ENCODE measurements around the gene CAV2. TPM values are rescaled to one million over a fixed set of nuclear protein-coding genes. Genes with fewer than 3 reads are reported as not detected.

The CAV2 gene
- total RNA-seq, 4 donors from 2014 or later, result 86.4 to 172 (median 132) TPM

DNA sequence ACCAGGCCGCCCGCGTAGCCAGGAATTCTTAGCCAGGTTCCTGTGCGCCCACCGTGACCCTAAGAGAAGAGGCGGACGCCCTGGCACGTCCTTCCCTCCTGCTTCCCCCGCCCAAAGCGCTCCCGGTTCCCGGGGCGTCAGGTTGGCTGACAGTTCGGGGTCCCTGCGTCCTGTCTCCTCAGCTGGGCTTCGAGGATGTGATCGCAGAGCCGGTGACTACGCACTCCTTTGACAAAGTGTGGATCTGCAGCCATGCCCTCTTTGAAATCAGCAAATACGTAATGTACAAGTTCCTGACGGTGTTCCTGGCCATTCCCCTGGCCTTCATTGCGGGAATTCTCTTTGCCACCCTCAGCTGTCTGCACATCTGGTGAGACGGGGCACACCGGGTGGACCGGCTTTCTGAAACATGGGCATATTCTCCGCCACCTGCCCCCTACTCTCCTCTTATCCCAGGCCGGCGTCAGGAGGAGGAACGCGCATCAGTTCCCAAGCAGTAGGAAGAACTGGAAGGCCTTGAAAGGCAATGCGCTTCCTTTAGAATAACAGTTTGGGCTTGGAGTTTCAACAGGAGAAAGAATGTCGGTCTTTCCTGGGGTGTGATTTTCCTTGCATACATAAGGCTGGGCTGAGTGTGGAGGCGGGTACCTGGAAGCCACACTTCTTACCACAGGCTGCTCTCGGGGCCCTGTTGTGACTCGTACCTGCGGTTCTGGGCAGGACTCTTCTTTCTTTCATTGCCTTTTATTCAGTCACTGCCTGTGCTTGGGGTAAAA, 728 bp downstream of the CAV2 start:
- no peaks in the 10 kb centered on the region for H3K9me3 ChIP-seq
- H3K4me1 ChIP-seq, result peaks cover 0 to 28% (median 0%) of the 10 kb centered on the region in 4 donors
- peak in 1 of 2 donors; percentile 28 for DNase-seq (ENCODE audit: low spot score in 2 of 2)
- peak overlapping the region; percentile 72 to 97 (median 80) for H3K4me3 ChIP-seq
- TF ChIP-seq, protein P1, sequence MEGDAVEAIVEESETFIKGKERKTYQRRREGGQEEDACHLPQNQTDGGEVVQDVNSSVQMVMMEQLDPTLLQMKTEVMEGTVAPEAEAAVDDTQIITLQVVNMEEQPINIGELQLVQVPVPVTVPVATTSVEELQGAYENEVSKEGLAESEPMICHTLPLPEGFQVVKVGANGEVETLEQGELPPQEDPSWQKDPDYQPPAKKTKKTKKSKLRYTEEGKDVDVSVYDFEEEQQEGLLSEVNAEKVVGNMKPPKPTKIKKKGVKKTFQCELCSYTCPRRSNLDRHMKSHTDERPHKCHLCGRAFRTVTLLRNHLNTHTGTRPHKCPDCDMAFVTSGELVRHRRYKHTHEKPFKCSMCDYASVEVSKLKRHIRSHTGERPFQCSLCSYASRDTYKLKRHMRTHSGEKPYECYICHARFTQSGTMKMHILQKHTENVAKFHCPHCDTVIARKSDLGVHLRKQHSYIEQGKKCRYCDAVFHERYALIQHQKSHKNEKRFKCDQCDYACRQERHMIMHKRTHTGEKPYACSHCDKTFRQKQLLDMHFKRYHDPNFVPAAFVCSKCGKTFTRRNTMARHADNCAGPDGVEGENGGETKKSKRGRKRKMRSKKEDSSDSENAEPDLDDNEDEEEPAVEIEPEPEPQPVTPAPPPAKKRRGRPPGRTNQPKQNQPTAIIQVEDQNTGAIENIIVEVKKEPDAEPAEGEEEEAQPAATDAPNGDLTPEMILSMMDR (IDR thresholded peaks at IDR 0.05), result no peak
- peak in 1 of 2 donors; percentile 38 for TF ChIP-seq EP300 (IDR thresholded peaks at IDR 0.05)
- WGBS, 2 donors, result 12 to 15% methylated on average over 21 to 32 of the region's 36 CpGs
- H3K27me3 ChIP-seq, result no peaks in the 10 kb centered on the region
- H3K36me3 ChIP-seq, result no peaks in the 10 kb centered on the region
- peak overlapping the region; percentile 86 to 96 (median 93) for H3K27ac ChIP-seq

GRCh38 chr7:116501425-116502167, 2.1 kb downstream of the CAV2 start:
- H3K4me3 ChIP-seq, result peak overlapping the region in 3 of 4 donors; percentile 72 to 83 (median 78)
- H3K4me1 ChIP-seq, result peaks cover 0 to 36% (median 0%) of the 10 kb centered on the region in 4 donors
- no peaks in the 10 kb centered on the region for H3K9me3 ChIP-seq
- TF ChIP-seq POLR2A (IDR thresholded peaks at IDR 0.05) (no peak), EP300 (IDR thresholded peaks at IDR 0.05) (no peak)
- TF ChIP-seq, protein P1 (IDR thresholded peaks at IDR 0.05), result no peak
- H3K27me3 ChIP-seq, result no peaks in the 10 kb centered on the region
- peak overlapping the region; percentile 86 to 96 (median 93) for H3K27ac ChIP-seq
- peaks cover 0 to under 1% (median 0%) of the 10 kb centered on the region in 3 donors for H3K36me3 ChIP-seq
- no peak for DNase-seq (ENCODE audit: low spot score in 2 of 2)
- 73 to 76% methylated on average over 5 of the region's 5 CpGs for WGBS, 2 donors

DNA sequence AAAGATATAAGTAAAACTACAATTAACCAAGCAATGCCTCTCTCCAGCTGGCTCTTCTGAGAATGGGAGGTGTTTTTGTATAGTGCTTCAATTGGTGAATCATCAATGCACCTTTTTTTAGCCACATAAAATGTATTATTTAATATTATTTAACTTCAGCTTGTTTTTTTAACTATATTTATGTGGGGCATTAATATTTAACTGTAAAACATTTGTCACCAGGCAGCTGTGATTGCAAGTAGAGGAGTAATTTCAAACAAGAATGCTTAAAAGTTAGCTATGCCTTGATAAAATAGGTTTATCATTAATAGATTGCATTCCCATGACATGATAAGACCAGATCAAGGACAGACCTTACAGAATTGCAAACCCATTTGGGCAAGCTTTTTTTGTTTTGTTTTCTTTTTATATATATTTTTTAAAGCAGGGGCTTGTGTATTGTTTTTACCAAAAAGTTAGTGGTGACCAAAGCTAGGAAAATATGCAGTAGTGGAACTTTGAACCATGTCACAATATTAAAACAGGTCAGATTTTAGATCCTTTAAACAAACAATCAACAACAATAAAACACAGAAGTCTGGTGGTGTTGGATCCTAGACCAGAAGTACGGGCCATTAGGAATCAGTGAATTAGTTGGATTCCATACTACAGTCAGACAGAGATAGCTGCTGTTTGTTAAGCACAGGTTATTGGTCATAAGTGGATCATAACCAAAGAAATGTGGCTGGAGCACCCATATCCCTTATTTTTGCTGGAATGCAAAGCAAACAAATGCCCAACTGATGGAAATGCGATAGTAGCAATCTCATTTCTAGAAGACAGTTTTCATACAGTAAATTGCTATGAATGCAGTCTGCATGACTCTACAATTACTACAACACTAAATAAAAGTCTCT, 2.9 kb downstream of the CAV2 start:
- TF ChIP-seq EP300 (IDR thresholded peaks at IDR 0.05), result no peak
- TF ChIP-seq, protein P1 (IDR thresholded peaks at IDR 0.05), result no peak
- TF ChIP-seq POLR2A (IDR thresholded peaks at IDR 0.05), result no peak
- peaks cover 0 to 9% (median 0%) of the 10 kb centered on the region in 3 donors for H3K36me3 ChIP-seq
- no peaks in the 10 kb centered on the region for H3K9me3 ChIP-seq
- peak overlapping the region in 3 of 4 donors; percentile 43 to 96 (median 90) for H3K27ac ChIP-seq
- 69 to 74% methylated on average over 2 of the region's 2 CpGs for WGBS, 2 donors
- peak overlapping the region in 1 of 4 donors; percentile 78 for H3K4me3 ChIP-seq
- peaks cover 0 to 39% (median 0%) of the 10 kb centered on the region in 4 donors for H3K4me1 ChIP-seq
- no peak for DNase-seq (ENCODE audit: low spot score in 2 of 2)
- H3K27me3 ChIP-seq, result no peaks in the 10 kb centered on the region

DNA sequence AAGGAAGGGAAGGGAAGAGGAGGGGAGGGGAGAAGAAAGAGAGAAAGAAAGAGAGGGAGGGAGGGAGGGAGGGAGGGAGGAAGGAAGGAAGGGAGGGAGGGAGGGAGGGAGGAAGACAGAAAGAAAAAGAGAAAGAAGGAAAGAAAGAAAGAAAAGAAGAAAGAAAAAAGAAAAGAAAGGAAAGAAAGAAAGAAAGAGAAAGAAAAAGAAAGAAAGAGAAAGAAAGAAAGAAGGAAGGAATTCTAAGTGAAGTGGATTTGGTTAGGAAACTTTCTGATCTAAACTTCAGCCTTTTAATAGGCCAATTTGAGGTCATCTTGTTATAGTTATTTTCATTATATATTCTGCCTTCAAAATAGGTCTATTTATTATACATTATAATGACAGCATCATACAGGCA, 4.3 kb downstream of the CAV2 start:
- no peak for TF ChIP-seq EP300 (IDR thresholded peaks at IDR 0.05)
- TF ChIP-seq, protein P1 (IDR thresholded peaks at IDR 0.05), result no peak
- no peak for TF ChIP-seq POLR2A (IDR thresholded peaks at IDR 0.05)
- no peaks in the 10 kb centered on the region for H3K9me3 ChIP-seq
- H3K27ac ChIP-seq, result peak overlapping the region in 2 of 4 donors; percentile 38 to 96
- H3K4me1 ChIP-seq, result peaks cover 0 to 39% (median 0%) of the 10 kb centered on the region in 4 donors
- H3K27me3 ChIP-seq, result no peaks in the 10 kb centered on the region
- no peak overlapping the region for H3K4me3 ChIP-seq
- H3K36me3 ChIP-seq, result peaks cover 0 to 9% (median 0%) of the 10 kb centered on the region in 3 donors
- DNase-seq (ENCODE audit: low spot score in 2 of 2), result no peak
